WI38 (cell line): ENCODE results near the gene OR2H2.

Experiments used
- H3K4me3 ChIP-seq: 2 replicates; pipeline ENCODE4 v1.5.1; 2011; ENCODE audit warnings: low read depth, mild to moderate bottlenecking, control low read depth, low read length
- CTCF ChIP-seq: IDR thresholded peaks from 2 replicates; pipeline ENCODE4 v1.5.1; 2012; ENCODE audit warnings: low read depth, mild to moderate bottlenecking, control low read depth, low read length

OR2H2 gene

GRCh38 chr6:29591677-29592076 lies 6.8 kb downstream of the OR2H2 start:
- TF ChIP-seq CTCF, result no peak
- H3K4me3 ChIP-seq, result no peak overlapping the region

GRCh38 chr6:29593199-29593855 lies 8.4 kb downstream of the OR2H2 start:
- no peak overlapping the region for H3K4me3 ChIP-seq
- TF ChIP-seq CTCF, result no peak

- no peak overlapping the region for H3K4me3 ChIP-seq
- TF ChIP-seq CTCF, result no peak
These were observed 11.5 kb downstream of the OR2H2 start for GRCh38 chr6:29596381-29596900.

- H3K4me3 ChIP-seq, result no peak overlapping the region
- TF ChIP-seq CTCF, result no peak
These were observed 12.3 kb downstream of the OR2H2 start for GRCh38 chr6:29597184-29597583.

GRCh38 chr6:29598172-29598747 lies 13.3 kb downstream of the OR2H2 start:
- H3K4me3 ChIP-seq, result no peak overlapping the region
- TF ChIP-seq CTCF, result no peak

GRCh38 chr6:29602564-29603361 lies 17.8 kb downstream of the OR2H2 start:
- no peak overlapping the region for H3K4me3 ChIP-seq

More at GRCh38 chr6:29602564-29603361, 17.8 kb downstream of the OR2H2 start:
- 0 out of 2 replicates have a peak, but pooled peaks have one; percentile 8 for TF ChIP-seq CTCF
